Stomach smooth muscle (tissue), 2 donors: ENCODE results near the gene ALK.

ENCODE experiments used
- H3K27ac ChIP-seq: one replicate; pipeline ENCODE4 v1.7.0; 2013; ENCODE audit warnings: mild to moderate bottlenecking, low read length, inconsistent platforms
- H3K27me3 ChIP-seq, 2 donors: one replicate each; pipeline ENCODE4 v1.7.0; 2013; ENCODE audit warnings: low read length in 2 of 2; ENCODE audit not compliant: insufficient read depth in 2 of 2, control insufficient read depth in 1 of 2
- H3K36me3 ChIP-seq, 2 donors: one replicate each; pipeline ENCODE4 v1.7.0; 2013; ENCODE audit warnings: low read length in 2 of 2; ENCODE audit not compliant: control insufficient read depth in 2 of 2, insufficient read depth in 2 of 2
- H3K4me1 ChIP-seq: one replicate; pipeline ENCODE4 v1.7.0; 2013; ENCODE audit warnings: low read length; ENCODE audit not compliant: control insufficient read depth, insufficient read depth
- H3K4me3 ChIP-seq, 2 donors: one replicate each; pipeline ENCODE4 v1.7.0; 2013; ENCODE audit warnings: low read length in 2 of 2
- H3K9ac ChIP-seq, 2 donors: one replicate each; pipeline ENCODE4 v1.7.0; 2013; ENCODE audit warnings: low read length in 2 of 2, mild to moderate bottlenecking in 1 of 2
- H3K9me3 ChIP-seq, 2 donors: one replicate each; pipeline ENCODE4 v1.7.0; 2013; ENCODE audit warnings: low read length in 2 of 2; ENCODE audit not compliant: control insufficient read depth in 2 of 2
- donor health status: healthy.
- donor health status: Pancreatic carcinoma.

Gene ALK

DNA sequence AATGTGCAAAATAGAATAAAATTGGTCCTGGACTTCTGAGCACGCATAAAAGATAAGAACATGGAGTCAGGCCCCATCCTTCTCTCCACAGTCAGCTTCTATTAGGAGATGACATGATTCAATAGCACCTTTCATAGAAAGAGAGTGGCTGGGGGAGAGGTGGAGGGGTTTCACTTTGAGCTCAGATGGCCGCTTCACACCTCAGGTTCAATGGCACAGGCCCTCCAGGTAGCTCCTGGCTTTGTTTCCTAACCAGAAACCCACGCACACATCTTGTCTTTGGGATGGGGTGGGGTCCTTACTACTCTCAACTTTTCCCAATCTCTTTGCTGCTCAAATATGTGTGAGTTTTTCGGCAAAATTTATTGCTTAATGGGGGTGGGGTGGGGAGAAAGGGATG is 473.9 kb downstream of the ALK start:
- no peaks in the 10 kb centered on the region for H3K36me3 ChIP-seq

DNA sequence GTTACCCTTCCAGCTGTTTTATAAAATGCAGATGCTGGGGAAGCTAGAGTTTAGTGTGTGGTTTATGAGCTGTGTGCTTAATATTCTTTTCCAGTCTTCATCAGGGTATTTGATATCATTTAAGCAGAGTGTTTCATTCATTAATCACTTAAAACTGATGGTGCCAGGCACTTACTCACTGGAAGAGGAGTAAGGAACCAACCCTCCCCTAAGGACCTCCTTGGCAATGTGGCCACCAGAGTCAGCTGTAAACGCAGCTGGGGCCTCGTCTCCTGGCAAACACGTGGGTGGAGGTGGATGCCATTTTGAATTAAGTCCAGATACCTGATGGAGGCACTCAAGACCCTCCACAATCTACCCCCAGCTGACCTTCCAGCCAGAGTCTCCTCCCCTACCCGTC is 474.5 kb downstream of the ALK start:
- Histone ChIP-seq H3K36me3 (no peaks in the 10 kb centered on the region), H3K9ac (no peak overlapping the region), H3K9me3 (no peaks in the 10 kb centered on the region), H3K4me3 (no peak overlapping the region), H3K4me1 (no peaks in the 10 kb centered on the region), H3K27ac (no peak overlapping the region), H3K27me3 (no peaks in the 10 kb centered on the region)

More for the DNA sequence above, 473.9 kb downstream of the ALK start:
- H3K9me3 ChIP-seq: no peaks in the 10 kb centered on the region
- no peaks in the 10 kb centered on the region for H3K4me1 ChIP-seq
- no peak overlapping the region for H3K9ac ChIP-seq
- H3K27ac ChIP-seq: no peak overlapping the region
- H3K27me3 ChIP-seq: no peaks in the 10 kb centered on the region
- H3K4me3 ChIP-seq: no peak overlapping the region

DNA sequence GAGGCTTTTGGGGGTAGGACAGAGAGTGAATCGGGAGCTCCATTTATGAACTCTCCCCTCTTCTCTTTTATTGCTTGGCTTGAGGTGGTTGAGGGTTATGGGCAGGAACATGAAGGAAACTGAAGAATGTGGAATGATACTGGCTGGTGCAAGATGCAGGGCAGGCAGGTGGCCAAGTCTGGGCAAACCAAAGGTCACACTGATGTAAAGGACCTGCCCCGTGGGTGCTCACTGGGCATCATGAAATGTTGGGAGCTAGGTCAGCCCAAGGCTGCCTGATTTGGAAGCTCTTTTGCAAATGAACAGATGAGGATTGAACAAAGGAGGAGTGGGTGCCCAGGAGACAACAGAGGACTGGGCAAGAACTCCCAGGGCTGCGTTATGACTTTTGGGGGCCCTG is 477.2 kb downstream of the ALK start:
- no peak overlapping the region for H3K9ac ChIP-seq
- no peaks in the 10 kb centered on the region for H3K36me3 ChIP-seq
- H3K4me3 ChIP-seq: no peak overlapping the region
- H3K27ac ChIP-seq: no peak overlapping the region
- H3K9me3 ChIP-seq: no peaks in the 10 kb centered on the region
- H3K4me1 ChIP-seq: no peaks in the 10 kb centered on the region
- H3K27me3 ChIP-seq: no peaks in the 10 kb centered on the region

DNA sequence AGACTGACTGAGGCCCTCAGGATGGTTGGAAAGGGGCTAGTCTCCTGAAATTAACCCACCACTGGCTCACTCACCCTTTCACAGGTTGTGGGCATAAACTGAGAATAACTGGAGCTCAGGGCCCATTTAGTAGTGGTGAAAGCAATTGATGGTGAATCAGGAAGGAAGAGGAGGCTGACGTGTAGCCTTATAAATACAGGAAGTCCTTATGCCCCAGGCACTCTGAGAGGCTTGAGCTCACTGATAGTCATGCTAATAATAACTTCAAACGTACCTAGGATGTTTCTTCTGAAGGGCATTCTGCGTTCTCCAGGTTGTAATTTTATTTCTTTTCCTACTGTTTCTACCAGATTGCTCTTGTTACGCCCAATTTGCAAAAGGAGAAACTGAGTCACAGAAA is 477.8 kb downstream of the ALK start:
- H3K36me3 ChIP-seq: no peaks in the 10 kb centered on the region
- H3K9ac ChIP-seq: no peak overlapping the region
- H3K9me3 ChIP-seq: no peaks in the 10 kb centered on the region
- no peaks in the 10 kb centered on the region for H3K4me1 ChIP-seq
- no peak overlapping the region for H3K27ac ChIP-seq
- H3K4me3 ChIP-seq: no peak overlapping the region
- H3K27me3 ChIP-seq: no peaks in the 10 kb centered on the region

DNA sequence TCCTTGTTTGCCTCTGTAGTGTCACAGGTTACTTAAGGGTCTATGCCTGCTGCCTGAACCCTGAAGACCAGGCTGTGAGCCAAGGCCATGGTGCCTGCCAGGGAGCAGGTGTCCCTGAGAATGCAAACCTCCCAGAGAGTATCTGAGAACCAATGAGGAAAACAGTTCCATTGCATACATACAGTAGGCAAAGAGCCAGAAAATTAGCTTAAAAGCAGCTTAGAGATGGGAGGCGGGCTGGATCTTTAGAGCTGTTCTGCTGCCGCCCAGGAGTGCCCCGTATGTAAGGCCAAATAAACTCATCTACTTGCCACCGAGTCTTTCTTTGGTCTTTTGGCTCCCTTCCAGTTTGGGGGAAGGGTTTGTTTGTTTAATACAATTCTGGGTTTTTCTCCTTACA is 478.2 kb downstream of the ALK start:
- no peak overlapping the region for H3K9ac ChIP-seq
- H3K9me3 ChIP-seq: no peaks in the 10 kb centered on the region
- H3K27ac ChIP-seq: no peak overlapping the region
- no peaks in the 10 kb centered on the region for H3K27me3 ChIP-seq
- H3K4me1 ChIP-seq: no peaks in the 10 kb centered on the region
- H3K36me3 ChIP-seq: no peaks in the 10 kb centered on the region
- H3K4me3 ChIP-seq: no peak overlapping the region

DNA sequence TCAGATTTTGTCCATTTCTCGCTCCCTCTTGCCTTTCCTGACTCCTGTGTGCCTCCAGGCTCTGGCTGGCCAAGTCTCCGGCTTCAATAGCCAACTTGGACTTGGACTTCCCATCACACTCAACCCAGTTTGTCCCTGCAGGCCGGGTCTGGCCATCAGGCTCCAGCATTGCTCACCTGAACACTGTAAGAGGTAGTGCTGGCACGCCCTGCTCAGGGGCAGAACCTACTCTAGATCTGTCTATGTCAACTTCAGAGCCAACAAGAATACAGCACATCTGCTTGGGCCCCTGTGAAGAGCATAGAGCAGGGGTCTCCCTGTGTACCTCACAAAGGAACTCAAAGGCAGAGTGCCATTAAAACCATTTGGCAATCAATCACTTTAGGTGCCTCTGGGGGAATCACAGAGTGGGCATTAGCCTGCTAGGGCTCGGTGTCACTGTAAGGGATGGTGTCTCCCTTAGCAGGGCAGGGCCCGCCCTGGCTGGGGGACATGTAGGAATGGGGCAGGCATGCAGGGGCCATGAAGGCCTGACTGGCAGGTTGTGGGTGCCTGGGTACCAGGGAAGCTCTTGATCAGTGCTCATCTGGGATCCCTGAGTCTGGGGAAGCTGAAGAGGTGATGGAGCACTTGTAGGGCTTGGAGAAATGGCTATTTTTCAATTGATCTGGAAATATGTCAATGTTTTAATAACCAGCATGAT is 480.3 kb downstream of the ALK start:
- Histone ChIP-seq H3K36me3 (no peaks in the 10 kb centered on the region), H3K27ac (no peak overlapping the region), H3K4me1 (no peaks in the 10 kb centered on the region), H3K27me3 (no peaks in the 10 kb centered on the region), H3K4me3 (no peak overlapping the region), H3K9ac (no peak overlapping the region), H3K9me3 (no peaks in the 10 kb centered on the region)

DNA sequence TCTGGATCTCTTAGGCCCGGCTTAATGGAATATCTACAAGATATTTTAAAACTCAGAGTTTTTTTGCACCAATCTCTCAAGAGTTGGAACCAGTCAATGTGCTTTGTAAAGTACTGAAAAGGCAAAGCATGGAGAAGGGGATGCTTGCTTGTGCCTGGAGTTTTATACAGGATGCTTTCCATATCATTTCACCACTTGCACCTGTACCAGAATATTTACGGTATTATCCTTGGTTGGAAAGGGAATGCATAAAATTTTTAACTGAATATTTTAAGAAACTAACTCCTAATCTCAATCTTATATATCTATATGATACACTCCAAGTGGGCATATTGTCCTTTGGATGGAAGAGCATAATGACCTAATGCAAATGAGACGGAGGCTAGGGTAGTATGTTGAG is 487.5 kb downstream of the ALK start:
- no peaks in the 10 kb centered on the region for H3K4me1 ChIP-seq
- H3K27ac ChIP-seq: no peak overlapping the region
- H3K9ac ChIP-seq: no peak overlapping the region
- no peak overlapping the region for H3K4me3 ChIP-seq
- no peaks in the 10 kb centered on the region for H3K27me3 ChIP-seq
- no peaks in the 10 kb centered on the region for H3K9me3 ChIP-seq
- H3K36me3 ChIP-seq: no peaks in the 10 kb centered on the region

DNA sequence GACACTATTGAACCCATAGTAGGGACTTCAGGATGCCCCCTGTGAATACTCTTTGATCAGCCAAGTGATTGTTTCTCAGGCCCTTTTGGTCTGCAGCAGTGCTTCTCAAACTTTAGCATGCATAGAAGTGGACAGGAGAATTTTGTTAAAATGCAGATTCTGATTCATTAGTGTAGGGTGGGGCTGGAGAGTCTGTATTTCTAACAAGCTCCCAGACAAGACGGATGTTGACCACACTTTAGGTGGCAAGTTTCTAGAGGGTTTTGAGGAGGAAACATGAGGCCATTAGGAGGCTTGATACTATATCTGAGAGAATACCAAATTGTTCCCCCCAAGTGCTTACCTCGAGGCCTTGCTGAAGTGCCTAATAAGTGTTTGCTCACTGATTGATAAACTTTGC is 488.3 kb downstream of the ALK start:
- Histone ChIP-seq H3K4me3 (no peak overlapping the region), H3K9ac (no peak overlapping the region), H3K27ac (no peak overlapping the region), H3K27me3 (no peaks in the 10 kb centered on the region), H3K4me1 (no peaks in the 10 kb centered on the region), H3K9me3 (no peaks in the 10 kb centered on the region), H3K36me3 (no peaks in the 10 kb centered on the region)

DNA sequence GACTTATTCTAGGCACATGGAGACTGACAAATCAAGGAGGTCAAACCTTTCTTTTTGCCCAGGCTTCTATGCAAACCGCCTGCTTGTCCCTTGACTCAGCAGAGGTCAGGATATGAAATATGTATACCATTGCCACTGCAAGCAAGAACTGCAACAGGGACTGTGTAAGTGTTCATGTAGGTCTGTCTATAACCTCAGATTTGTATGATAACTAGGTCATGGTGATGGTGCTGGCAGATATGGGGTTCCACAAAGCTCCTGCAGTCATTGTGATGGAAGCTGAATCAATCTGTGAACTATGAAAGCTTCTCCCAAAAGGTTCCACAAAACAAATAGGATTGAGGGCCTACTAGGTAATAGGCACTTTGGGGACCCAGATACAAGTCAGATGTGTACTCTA is 489.9 kb downstream of the ALK start:
- Histone ChIP-seq H3K27me3 (no peaks in the 10 kb centered on the region), H3K9me3 (no peaks in the 10 kb centered on the region), H3K36me3 (no peaks in the 10 kb centered on the region), H3K4me1 (no peaks in the 10 kb centered on the region), H3K9ac (no peak overlapping the region), H3K4me3 (no peak overlapping the region), H3K27ac (no peak overlapping the region)

DNA sequence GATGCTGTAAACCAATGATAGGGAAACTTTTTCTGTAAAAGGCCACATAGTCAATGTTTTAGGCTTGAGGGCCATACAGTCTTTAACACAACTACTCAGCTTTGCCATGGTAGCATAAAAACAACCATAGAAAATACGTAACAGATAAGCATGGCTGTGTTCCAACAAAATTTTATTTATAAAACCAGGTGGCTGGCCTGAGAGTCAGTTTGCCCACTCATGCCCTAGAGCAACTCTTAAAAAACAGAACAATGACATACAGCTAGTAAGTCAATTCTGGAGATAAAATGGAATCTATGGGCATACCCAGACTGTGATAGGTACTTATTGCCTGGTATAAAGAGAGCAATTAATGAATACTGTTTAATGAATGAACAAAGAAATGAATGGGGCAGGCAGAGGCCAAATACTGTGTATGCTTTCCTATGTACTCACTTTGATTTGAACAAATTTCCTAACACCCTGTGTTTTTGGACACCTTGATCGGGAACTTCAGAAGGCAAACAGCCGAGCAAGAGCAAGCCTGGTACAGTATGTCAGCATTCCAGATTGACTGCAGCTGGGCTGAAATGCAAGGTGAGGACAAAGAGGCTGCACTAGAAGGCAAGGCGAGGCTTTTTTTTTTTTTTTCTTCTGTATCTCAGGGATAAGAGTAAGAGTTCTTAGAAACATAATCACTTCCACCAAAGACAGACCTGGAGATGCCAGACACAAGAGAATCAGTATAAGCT is 490.8 kb downstream of the ALK start:
- Histone ChIP-seq H3K36me3 (no peaks in the 10 kb centered on the region), H3K27ac (no peak overlapping the region), H3K9ac (no peak overlapping the region), H3K27me3 (no peaks in the 10 kb centered on the region), H3K9me3 (peaks cover 0 to 2% of the 10 kb centered on the region in 2 donors), H3K4me1 (no peaks in the 10 kb centered on the region), H3K4me3 (no peak overlapping the region)

DNA sequence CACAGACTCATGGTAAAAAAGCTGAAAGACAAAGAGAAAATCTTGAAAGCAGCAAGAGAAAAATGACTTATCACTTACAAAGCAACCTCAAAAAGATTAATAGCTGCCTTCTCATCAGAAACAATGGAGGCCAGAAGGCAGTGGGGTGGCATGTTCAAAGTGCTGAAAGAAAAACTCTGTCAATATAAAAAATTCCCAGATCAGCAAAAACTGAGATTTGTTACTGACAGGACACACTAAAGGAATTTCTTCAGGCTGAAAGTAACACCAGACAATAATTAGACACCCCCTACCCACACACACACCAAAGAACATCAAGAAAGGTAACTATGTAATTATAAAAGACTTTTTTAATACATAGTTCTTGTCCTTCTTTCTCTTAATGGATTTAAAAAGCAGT is 495.0 kb downstream of the ALK start:
- Histone ChIP-seq H3K4me1 (no peaks in the 10 kb centered on the region), H3K36me3 (no peaks in the 10 kb centered on the region), H3K4me3 (no peak overlapping the region), H3K27me3 (peaks cover 0 to 2% of the 10 kb centered on the region in 2 donors), H3K27ac (no peak overlapping the region), H3K9ac (no peak overlapping the region), H3K9me3 (peaks cover 0 to 2% of the 10 kb centered on the region in 2 donors)
